Keratinocyte (primary cell): ENCODE data around the gene INPP5A. TPM values are rescaled to one million over a fixed set of nuclear protein-coding genes. Genes with fewer than 3 reads are reported as not detected.

Experiments
- DNase-seq: peaks from one replicate; pipeline ENCODE4 v3.0.0-alpha.2; 2011; ENCODE audit warnings: low read depth, missing footprints, low spot score
- FAIRE-seq: peaks from 2 replicates; lab custom pipeline; 2011; peaks lifted over from hg19 to GRCh38; lab: Jason Lieb, UNC
- H2AFZ ChIP-seq: 2 replicates; pipeline ENCODE4 v1.6.0; 2012; ENCODE audit warnings: low read length, control low read depth, inconsistent platforms; ENCODE audit not compliant: control insufficient read depth
- H3K27ac ChIP-seq: 2 replicates; pipeline ENCODE4 v1.5.1; 2011; ENCODE audit warnings: low read length; ENCODE audit not compliant: control insufficient read depth, insufficient read depth
- H3K27me3 ChIP-seq: 3 replicates; pipeline ENCODE4 v1.6.0; 2011; ENCODE audit warnings: low read length; ENCODE audit not compliant: control insufficient read depth, insufficient read depth; ENCODE audit errors: extremely low read depth
- H3K36me3 ChIP-seq, 2 experiments: 2 replicates in 1 of 2; 3 replicates in 1 of 2; pipeline ENCODE4 v1.5.1; 2011; ENCODE audit warnings: low read length in 2 of 2, mild to moderate bottlenecking in 1 of 2; ENCODE audit not compliant: control insufficient read depth in 2 of 2, insufficient read depth in 2 of 2; ENCODE audit errors: extremely low read depth in 1 of 2
- H3K4me1 ChIP-seq: 3 replicates; pipeline ENCODE4 v1.5.1; 2011; ENCODE audit warnings: low read length; ENCODE audit not compliant: control insufficient read depth, insufficient read depth; ENCODE audit errors: extremely low read depth
- H3K4me2 ChIP-seq: 3 replicates; pipeline ENCODE4 v1.6.0; 2011; ENCODE audit warnings: low read depth, low read length; ENCODE audit not compliant: control insufficient read depth, insufficient read depth; ENCODE audit errors: extremely low read depth
- H3K4me3 ChIP-seq, 3 experiments: fragments of 200-600 bp in 1 of 3; sonication (generic) in 1 of 3; 2 replicates in 2 of 3; 3 replicates in 1 of 3; pipeline ENCODE4 v1.5.1; 2011 to 2016; ENCODE audit warnings: low read length in 3 of 3, mild to moderate bottlenecking in 3 of 3, control low read depth in 2 of 3, inconsistent platforms in 1 of 3, low read depth in 1 of 3, mixed read lengths in 1 of 3, mixed run types in 1 of 3, moderate library complexity in 1 of 3; ENCODE audit not compliant: control insufficient read depth in 2 of 3, insufficient read depth in 2 of 3; ENCODE audit errors: extremely low read depth in 1 of 3
- H3K79me2 ChIP-seq: 2 replicates; pipeline ENCODE4 v1.6.0; 2012; ENCODE audit warnings: low read length; ENCODE audit not compliant: control insufficient read depth, insufficient read depth
- H3K9ac ChIP-seq: 3 replicates; pipeline ENCODE4 v1.6.0; 2011; ENCODE audit warnings: low read length; ENCODE audit not compliant: control insufficient read depth, insufficient read depth; ENCODE audit errors: extremely low read depth
- H3K9me1 ChIP-seq: 3 replicates; pipeline ENCODE4 v1.6.0; 2011; ENCODE audit warnings: low read length; ENCODE audit not compliant: control insufficient read depth, insufficient read depth; ENCODE audit errors: extremely low read depth
- H3K9me3 ChIP-seq: 2 replicates; pipeline ENCODE4 v1.5.1; 2012; ENCODE audit warnings: low read depth, low read length; ENCODE audit not compliant: control insufficient read depth
- H4K20me1 ChIP-seq: 3 replicates; pipeline ENCODE4 v1.6.0; 2011; ENCODE audit warnings: low read length; ENCODE audit not compliant: control insufficient read depth, insufficient read depth; ENCODE audit errors: extremely low read depth
- EZH2 ChIP-seq: IDR thresholded peaks from one replicate; pipeline ENCODE4 v1.6.1; 2012; ENCODE audit warnings: inconsistent platforms, mild to moderate bottlenecking, low read length, moderate library complexity
- dilution Hi-C: fragments of 300-500 bp; cut with MboI; formaldehyde crosslinking; loops from one replicate; pipeline ENCODE4 v1.7.0; 2020; ENCODE audit warnings: low sequenced_read_pairs; ENCODE audit not compliant: extremely low pct_ligation_motif_present
- polyA plus RNA-seq, 5 experiments: library from polyadenylated mRNA; depleted of rRNA in 3 of 5; stranded (reverse) in 3 of 5; stranded (forward) in 1 of 5; unstranded in 1 of 5; fragments of >200 nt; gene quantifications; 1 replicate in 1 of 5; 2 replicates in 3 of 5; 3 replicates in 1 of 5; pipeline versions ENCODE4 v1.2.1 to v1.2.3, GENCODE V29; 2011 to 2012; ENCODE audit warnings: missing spikeins in 2 of 5, low read depth in 1 of 5, low replicate concordance in 1 of 5
- TF ChIP-seq, protein P1 (sequence below), 3 experiments: IDR thresholded peaks in 1 of 3; conservative IDR thresholded peaks in 1 of 3; optimal IDR thresholded peaks in 1 of 3; 2 replicates in 2 of 3; 3 replicates in 1 of 3; pipeline versions ENCODE3 to v1.5.1; 2011; ENCODE audit warnings: low read length in 3 of 3, mild to moderate bottlenecking in 3 of 3, moderate library complexity in 2 of 3, control low read depth in 1 of 3, inconsistent platforms in 1 of 3; ENCODE audit not compliant: insufficient read depth in 2 of 3; ENCODE audit errors: extremely low read depth in 1 of 3

INPP5A gene
- polyA plus RNA-seq, 1 donor (not counting 4 experiments of a cell fraction or from before 2014, with no cell fraction given): 11.2 TPM

- H3K4me1 ChIP-seq: peaks cover 6% of the 10 kb centered on the region
- H2AFZ ChIP-seq: no peak overlapping the region
- no peak overlapping the region for H3K4me3 ChIP-seq
- TF ChIP-seq, protein P1, sequence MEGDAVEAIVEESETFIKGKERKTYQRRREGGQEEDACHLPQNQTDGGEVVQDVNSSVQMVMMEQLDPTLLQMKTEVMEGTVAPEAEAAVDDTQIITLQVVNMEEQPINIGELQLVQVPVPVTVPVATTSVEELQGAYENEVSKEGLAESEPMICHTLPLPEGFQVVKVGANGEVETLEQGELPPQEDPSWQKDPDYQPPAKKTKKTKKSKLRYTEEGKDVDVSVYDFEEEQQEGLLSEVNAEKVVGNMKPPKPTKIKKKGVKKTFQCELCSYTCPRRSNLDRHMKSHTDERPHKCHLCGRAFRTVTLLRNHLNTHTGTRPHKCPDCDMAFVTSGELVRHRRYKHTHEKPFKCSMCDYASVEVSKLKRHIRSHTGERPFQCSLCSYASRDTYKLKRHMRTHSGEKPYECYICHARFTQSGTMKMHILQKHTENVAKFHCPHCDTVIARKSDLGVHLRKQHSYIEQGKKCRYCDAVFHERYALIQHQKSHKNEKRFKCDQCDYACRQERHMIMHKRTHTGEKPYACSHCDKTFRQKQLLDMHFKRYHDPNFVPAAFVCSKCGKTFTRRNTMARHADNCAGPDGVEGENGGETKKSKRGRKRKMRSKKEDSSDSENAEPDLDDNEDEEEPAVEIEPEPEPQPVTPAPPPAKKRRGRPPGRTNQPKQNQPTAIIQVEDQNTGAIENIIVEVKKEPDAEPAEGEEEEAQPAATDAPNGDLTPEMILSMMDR (optimal IDR thresholded peaks at IDR 0.05 in 1 of 3, IDR thresholded peaks at IDR 0.05 in 1 of 3, conservative IDR thresholded peaks at IDR 0.05 in 1 of 3; ENCODE audit: extremely low read depth in 1 of 3, insufficient read depth in 2 of 3, low read length in 3 of 3): no peak
- no peak for TF ChIP-seq EZH2
- no peak for DNase-seq
- peaks cover 44% of the 10 kb centered on the region for H3K79me2 ChIP-seq
- H3K4me2 ChIP-seq: no peak overlapping the region
- H3K27ac ChIP-seq: no peak overlapping the region
- H3K27me3 ChIP-seq: no peaks in the 10 kb centered on the region
- no peak for FAIRE-seq
- H3K9ac ChIP-seq: no peak overlapping the region
- H3K9me3 ChIP-seq: peaks cover 3% of the 10 kb centered on the region
- no peaks in the 10 kb centered on the region for H3K36me3 ChIP-seq
- H3K9me1 ChIP-seq: no peaks in the 10 kb centered on the region
- peaks cover 14% of the 10 kb centered on the region for H4K20me1 ChIP-seq
- dilution Hi-C loops: no loop called here
These were observed 55.3 kb downstream of the INPP5A start for GRCh38 chr10:132592790-132593383.

GRCh38 chr10:132593389-132593788 lies 55.8 kb downstream of the INPP5A start:
- Histone ChIP-seq H3K9me1 (no peaks in the 10 kb centered on the region), H4K20me1 (peaks cover 16% of the 10 kb centered on the region), H2AFZ (no peak overlapping the region), H3K27ac (no peak overlapping the region), H3K79me2 (peaks cover 44% of the 10 kb centered on the region), H3K9me3 (peaks cover 3% of the 10 kb centered on the region), H3K27me3 (no peaks in the 10 kb centered on the region), H3K4me3 (no peak overlapping the region), H3K36me3 (no peaks in the 10 kb centered on the region), H3K9ac (no peak overlapping the region), H3K4me2 (no peak overlapping the region), H3K4me1 (peaks cover 6% of the 10 kb centered on the region)
- FAIRE-seq: no peak
- DNase-seq: no peak
- TF ChIP-seq, protein P1 (optimal IDR thresholded peaks at IDR 0.05 in 1 of 3, IDR thresholded peaks at IDR 0.05 in 1 of 3, conservative IDR thresholded peaks at IDR 0.05 in 1 of 3; ENCODE audit: extremely low read depth in 1 of 3, insufficient read depth in 2 of 3, low read length in 3 of 3): no peak
- TF ChIP-seq EZH2: no peak
- dilution Hi-C loops: no loop called here
